Liver (tissue), 9 donors: ENCODE data around the gene DNAJC15. TPM values are rescaled to one million over a fixed set of nuclear protein-coding genes. Genes with fewer than 3 reads are reported as not detected.

Experiments
- DNase-seq: peaks from one replicate; pipeline ENCODE4 v3.0.0-alpha.2; 2017; ENCODE audit warnings: low spot score
- H3K27ac ChIP-seq, 2 donors: one replicate each; pipeline ENCODE4 v1.7.0; 2013; ENCODE audit warnings: inconsistent platforms in 2 of 2, low read length in 2 of 2, control low read depth in 1 of 2, low read depth in 1 of 2, mild to moderate bottlenecking in 1 of 2
- H3K27me3 ChIP-seq, 4 donors: one replicate each; pipeline versions ENCODE4 v1.6.1 to v1.7.0; 2013; ENCODE audit warnings: low read length in 3 of 4, inconsistent platforms in 1 of 4, mild to moderate bottlenecking in 1 of 4, moderate library complexity in 1 of 4; ENCODE audit not compliant: control insufficient read depth in 4 of 4, insufficient read depth in 4 of 4
- H3K36me3 ChIP-seq, 4 donors: one replicate each; pipeline versions ENCODE4 v1.6.1 to v1.7.0; 2013; ENCODE audit warnings: low read length in 3 of 4, mild to moderate bottlenecking in 3 of 4, low read depth in 1 of 4, moderate library complexity in 1 of 4; ENCODE audit not compliant: control insufficient read depth in 4 of 4, insufficient read depth in 3 of 4
- H3K4me1 ChIP-seq, 4 donors: one replicate each; pipeline versions ENCODE4 v1.6.1 to v1.7.0; 2013; ENCODE audit warnings: low read length in 3 of 4, mild to moderate bottlenecking in 3 of 4, moderate library complexity in 1 of 4; ENCODE audit not compliant: control insufficient read depth in 4 of 4, insufficient read depth in 4 of 4
- H3K4me3 ChIP-seq, 3 donors: one replicate each; pipeline versions ENCODE4 v1.6.1 to v1.7.0; 2013; ENCODE audit warnings: low read length in 3 of 3, control low read depth in 1 of 3, low read depth in 1 of 3, mild to moderate bottlenecking in 1 of 3
- H3K9ac ChIP-seq, 2 donors: one replicate each; pipeline ENCODE4 v1.7.0; 2013; ENCODE audit warnings: low read length in 2 of 2, mild to moderate bottlenecking in 2 of 2, moderate library complexity in 2 of 2, control low read depth in 1 of 2, low read depth in 1 of 2
- H3K9me3 ChIP-seq, 4 donors: one replicate each; pipeline versions ENCODE4 v1.6.1 to v1.7.0; 2013; ENCODE audit warnings: low read length in 3 of 4; ENCODE audit not compliant: control insufficient read depth in 4 of 4
- EGR1 ChIP-seq, 2 donors: IDR thresholded peaks; 2 replicates each; pipeline ENCODE4 v1.6.1; 2016 to 2018; ENCODE audit warnings: antibody characterized with exemption in 2 of 2, low read depth in 2 of 2
- FOXA1 ChIP-seq: IDR thresholded peaks from 2 replicates; pipeline ENCODE4 v1.6.1; 2016; ENCODE audit warnings: antibody characterized with exemption
- FOXA2 ChIP-seq: IDR thresholded peaks from 2 replicates; pipeline ENCODE4 v1.6.1; 2016; ENCODE audit warnings: antibody characterized with exemption
- GABPA ChIP-seq, 2 donors: IDR thresholded peaks in 1 of 2; conservative IDR thresholded peaks in 1 of 2; 2 replicates each; pipeline ENCODE4 v1.6.1; 2016; ENCODE audit warnings: antibody characterized with exemption in 2 of 2, mild to moderate bottlenecking in 1 of 2, moderate library complexity in 1 of 2
- HNF4A ChIP-seq, 2 donors: conservative IDR thresholded peaks; 2 replicates each; pipeline ENCODE4 v1.6.1; 2016; ENCODE audit warnings: antibody characterized with exemption in 2 of 2, mild to moderate bottlenecking in 2 of 2
- HNF4G ChIP-seq: IDR thresholded peaks from 2 replicates; pipeline ENCODE4 v1.6.1; 2016; ENCODE audit warnings: antibody characterized with exemption
- JUND ChIP-seq, 2 donors: IDR thresholded peaks; 2 replicates each; pipeline ENCODE4 v1.6.1; 2016; ENCODE audit warnings: antibody characterized with exemption in 2 of 2
- MAX ChIP-seq: IDR thresholded peaks from 2 replicates; pipeline ENCODE4 v1.6.1; 2016; ENCODE audit warnings: antibody characterized with exemption
- NR2F2 ChIP-seq: IDR thresholded peaks from 2 replicates; pipeline ENCODE4 v1.6.1; 2016; ENCODE audit warnings: antibody characterized with exemption
- RAD21 ChIP-seq, 2 donors: IDR thresholded peaks; 2 replicates each; pipeline ENCODE4 v1.6.1; 2016; ENCODE audit warnings: antibody characterized with exemption in 2 of 2, mild to moderate bottlenecking in 2 of 2
- RXRA ChIP-seq, 2 donors: IDR thresholded peaks; 2 replicates each; pipeline ENCODE4 v1.6.1; 2017 to 2018; ENCODE audit warnings: antibody characterized with exemption in 2 of 2, mild to moderate bottlenecking in 1 of 2
- SP1 ChIP-seq: IDR thresholded peaks from 2 replicates; pipeline ENCODE4 v1.6.1; 2018; ENCODE audit warnings: antibody characterized with exemption, mild to moderate bottlenecking
- TAF1 ChIP-seq: conservative IDR thresholded peaks from 2 replicates; pipeline ENCODE4 v1.6.1; 2016; ENCODE audit warnings: antibody characterized with exemption, mild to moderate bottlenecking
- YY1 ChIP-seq: IDR thresholded peaks from 2 replicates; pipeline ENCODE4 v1.6.1; 2016; ENCODE audit warnings: antibody characterized with exemption, mild to moderate bottlenecking
- WGBS: extraction: QIAGEN DNeasy Blood & Tissue Kit; methylation state at CpG from one replicate; pipeline ENCODE4 v1.1.7; 2013; 5-methylcytosine and 5-hydroxymethylcytosine counted together
- polyA plus RNA-seq, 2 donors: library from polyadenylated mRNA; stranded (reverse) in 1 of 2; unstranded in 1 of 2; fragments of 200-250 nt in 1 of 2; fragments of >200 nt in 1 of 2; fragmentation: Nextera tagmentation in 1 of 2; extraction: Ambion mirVana in 1 of 2; gene quantifications; one replicate each; pipeline versions ENCODE4 v1.2.1 to v1.2.3, GENCODE V29; 2013 to 2015
- total RNA-seq, 2 donors: library from RNA; depleted of rRNA; stranded (reverse); fragments of >200 nt; gene quantifications; one replicate each; pipeline ENCODE4 v1.2.3, GENCODE V29; 2014
- TF ChIP-seq, protein P1 (sequence below): IDR thresholded peaks from 2 replicates; pipeline ENCODE4 v1.6.1; 2016; ENCODE audit warnings: antibody characterized with exemption
- TF ChIP-seq, protein P2 (sequence below): fragments of 150-350 bp; IDR thresholded peaks from 2 replicates; pipeline ENCODE4 v1.5.1; 2017; ENCODE audit warnings: improper control_type of control experiment, low read depth, low read length; ENCODE audit not compliant: missing input control
- TF ChIP-seq, protein P3 (sequence below): IDR thresholded peaks from 2 replicates; pipeline ENCODE4 v1.6.1; 2016; ENCODE audit warnings: antibody characterized with exemption, mild to moderate bottlenecking
- TF ChIP-seq, protein P4 (sequence below): IDR thresholded peaks from 2 replicates; pipeline ENCODE4 v1.6.1; 2016; ENCODE audit warnings: antibody characterized with exemption
- donor health status: healthy.
- donor health status: healthy.
- donor health status: healthy.
- donor health status: healthy.
- donor health status: healthy.

The DNAJC15 gene
- total and polyA plus RNA-seq, 4 donors = 5.8 to 55.4 (median 14.0) TPM

DNA sequence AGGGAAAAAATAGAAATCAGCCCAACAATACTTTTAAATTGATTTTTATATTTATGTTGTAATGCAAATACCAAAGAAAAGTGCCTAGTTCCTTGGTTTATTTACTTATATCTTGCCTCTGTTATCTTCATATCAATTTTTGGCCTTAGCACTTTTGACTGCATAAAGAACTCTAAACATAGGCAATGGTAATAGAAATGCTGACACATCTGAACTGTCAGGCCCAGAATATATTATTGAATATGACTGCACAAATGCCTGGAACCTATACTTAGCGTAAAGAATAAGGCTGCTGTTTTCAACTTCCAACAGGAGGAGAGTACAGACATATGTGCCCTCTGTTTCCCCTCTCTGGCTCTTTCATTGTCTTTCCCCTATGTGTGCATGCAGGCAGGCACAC lies 91.1 kb downstream of the DNAJC15 start:
- 96% methylated on average over 1 of the region's 1 CpG for WGBS
- Histone ChIP-seq H3K27ac (no peak overlapping the region), H3K27me3 (no peaks in the 10 kb centered on the region), H3K9ac (no peak overlapping the region), H3K4me1 (no peaks in the 10 kb centered on the region), H3K4me3 (no peak overlapping the region), H3K9me3 (no peaks in the 10 kb centered on the region), H3K36me3 (no peaks in the 10 kb centered on the region)
- DNase-seq = no peak
- TF ChIP-seq, protein P1, sequence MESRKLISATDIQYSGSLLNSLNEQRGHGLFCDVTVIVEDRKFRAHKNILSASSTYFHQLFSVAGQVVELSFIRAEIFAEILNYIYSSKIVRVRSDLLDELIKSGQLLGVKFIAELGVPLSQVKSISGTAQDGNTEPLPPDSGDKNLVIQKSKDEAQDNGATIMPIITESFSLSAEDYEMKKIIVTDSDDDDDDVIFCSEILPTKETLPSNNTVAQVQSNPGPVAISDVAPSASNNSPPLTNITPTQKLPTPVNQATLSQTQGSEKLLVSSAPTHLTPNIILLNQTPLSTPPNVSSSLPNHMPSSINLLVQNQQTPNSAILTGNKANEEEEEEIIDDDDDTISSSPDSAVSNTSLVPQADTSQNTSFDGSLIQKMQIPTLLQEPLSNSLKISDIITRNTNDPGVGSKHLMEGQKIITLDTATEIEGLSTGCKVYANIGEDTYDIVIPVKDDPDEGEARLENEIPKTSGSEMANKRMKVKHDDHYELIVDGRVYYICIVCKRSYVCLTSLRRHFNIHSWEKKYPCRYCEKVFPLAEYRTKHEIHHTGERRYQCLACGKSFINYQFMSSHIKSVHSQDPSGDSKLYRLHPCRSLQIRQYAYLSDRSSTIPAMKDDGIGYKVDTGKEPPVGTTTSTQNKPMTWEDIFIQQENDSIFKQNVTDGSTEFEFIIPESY = no peak
- no peak for TF ChIP-seq RAD21 (IDR thresholded peaks at IDR 0.05)
- TF ChIP-seq, protein P2, sequence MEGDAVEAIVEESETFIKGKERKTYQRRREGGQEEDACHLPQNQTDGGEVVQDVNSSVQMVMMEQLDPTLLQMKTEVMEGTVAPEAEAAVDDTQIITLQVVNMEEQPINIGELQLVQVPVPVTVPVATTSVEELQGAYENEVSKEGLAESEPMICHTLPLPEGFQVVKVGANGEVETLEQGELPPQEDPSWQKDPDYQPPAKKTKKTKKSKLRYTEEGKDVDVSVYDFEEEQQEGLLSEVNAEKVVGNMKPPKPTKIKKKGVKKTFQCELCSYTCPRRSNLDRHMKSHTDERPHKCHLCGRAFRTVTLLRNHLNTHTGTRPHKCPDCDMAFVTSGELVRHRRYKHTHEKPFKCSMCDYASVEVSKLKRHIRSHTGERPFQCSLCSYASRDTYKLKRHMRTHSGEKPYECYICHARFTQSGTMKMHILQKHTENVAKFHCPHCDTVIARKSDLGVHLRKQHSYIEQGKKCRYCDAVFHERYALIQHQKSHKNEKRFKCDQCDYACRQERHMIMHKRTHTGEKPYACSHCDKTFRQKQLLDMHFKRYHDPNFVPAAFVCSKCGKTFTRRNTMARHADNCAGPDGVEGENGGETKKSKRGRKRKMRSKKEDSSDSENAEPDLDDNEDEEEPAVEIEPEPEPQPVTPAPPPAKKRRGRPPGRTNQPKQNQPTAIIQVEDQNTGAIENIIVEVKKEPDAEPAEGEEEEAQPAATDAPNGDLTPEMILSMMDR = no peak
- no peak for TF ChIP-seq NR2F2
- TF ChIP-seq FOXA1 = no peak

DNA sequence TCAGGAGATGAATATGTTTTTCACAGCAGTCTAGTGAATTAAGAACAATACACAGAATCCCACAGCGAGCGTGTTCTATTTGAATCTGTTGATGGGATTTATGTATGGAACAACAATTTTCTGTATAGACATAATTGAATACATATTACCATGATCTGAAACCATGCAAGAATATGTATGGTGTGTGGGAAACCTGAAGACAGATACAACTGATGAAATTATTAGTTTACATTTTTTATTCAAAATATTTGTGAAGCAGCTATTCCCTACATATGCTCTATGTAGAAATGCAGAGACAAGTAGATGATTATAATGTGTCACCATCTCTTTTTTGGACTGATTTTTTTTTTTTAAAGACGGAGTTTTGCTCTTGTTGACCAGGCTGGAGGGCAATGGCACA lies 91.8 kb downstream of the DNAJC15 start:
- H3K27ac ChIP-seq = no peak overlapping the region
- no peak for DNase-seq
- H3K9me3 ChIP-seq = no peaks in the 10 kb centered on the region
- H3K9ac ChIP-seq = no peak overlapping the region
- 96% methylated on average over 3 of the region's 3 CpGs for WGBS
- no peak for TF ChIP-seq HNF4A (conservative IDR thresholded peaks at IDR 0.05)
- TF ChIP-seq, protein P3, sequence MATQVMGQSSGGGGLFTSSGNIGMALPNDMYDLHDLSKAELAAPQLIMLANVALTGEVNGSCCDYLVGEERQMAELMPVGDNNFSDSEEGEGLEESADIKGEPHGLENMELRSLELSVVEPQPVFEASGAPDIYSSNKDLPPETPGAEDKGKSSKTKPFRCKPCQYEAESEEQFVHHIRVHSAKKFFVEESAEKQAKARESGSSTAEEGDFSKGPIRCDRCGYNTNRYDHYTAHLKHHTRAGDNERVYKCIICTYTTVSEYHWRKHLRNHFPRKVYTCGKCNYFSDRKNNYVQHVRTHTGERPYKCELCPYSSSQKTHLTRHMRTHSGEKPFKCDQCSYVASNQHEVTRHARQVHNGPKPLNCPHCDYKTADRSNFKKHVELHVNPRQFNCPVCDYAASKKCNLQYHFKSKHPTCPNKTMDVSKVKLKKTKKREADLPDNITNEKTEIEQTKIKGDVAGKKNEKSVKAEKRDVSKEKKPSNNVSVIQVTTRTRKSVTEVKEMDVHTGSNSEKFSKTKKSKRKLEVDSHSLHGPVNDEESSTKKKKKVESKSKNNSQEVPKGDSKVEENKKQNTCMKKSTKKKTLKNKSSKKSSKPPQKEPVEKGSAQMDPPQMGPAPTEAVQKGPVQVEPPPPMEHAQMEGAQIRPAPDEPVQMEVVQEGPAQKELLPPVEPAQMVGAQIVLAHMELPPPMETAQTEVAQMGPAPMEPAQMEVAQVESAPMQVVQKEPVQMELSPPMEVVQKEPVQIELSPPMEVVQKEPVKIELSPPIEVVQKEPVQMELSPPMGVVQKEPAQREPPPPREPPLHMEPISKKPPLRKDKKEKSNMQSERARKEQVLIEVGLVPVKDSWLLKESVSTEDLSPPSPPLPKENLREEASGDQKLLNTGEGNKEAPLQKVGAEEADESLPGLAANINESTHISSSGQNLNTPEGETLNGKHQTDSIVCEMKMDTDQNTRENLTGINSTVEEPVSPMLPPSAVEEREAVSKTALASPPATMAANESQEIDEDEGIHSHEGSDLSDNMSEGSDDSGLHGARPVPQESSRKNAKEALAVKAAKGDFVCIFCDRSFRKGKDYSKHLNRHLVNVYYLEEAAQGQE = no peak
- TF ChIP-seq HNF4G = no peak
- TF ChIP-seq TAF1 = no peak
- TF ChIP-seq FOXA2 = no peak
- TF ChIP-seq, protein P2 = no peak
- no peak for TF ChIP-seq GABPA (IDR thresholded peaks at IDR 0.05 in 1 of 2, conservative IDR thresholded peaks at IDR 0.05 in 1 of 2)
- TF ChIP-seq JUND (IDR thresholded peaks at IDR 0.05) = no peak
- TF ChIP-seq YY1 = no peak
- TF ChIP-seq RXRA (IDR thresholded peaks at IDR 0.05) = no peak
- TF ChIP-seq MAX = no peak
- TF ChIP-seq, protein P4, sequence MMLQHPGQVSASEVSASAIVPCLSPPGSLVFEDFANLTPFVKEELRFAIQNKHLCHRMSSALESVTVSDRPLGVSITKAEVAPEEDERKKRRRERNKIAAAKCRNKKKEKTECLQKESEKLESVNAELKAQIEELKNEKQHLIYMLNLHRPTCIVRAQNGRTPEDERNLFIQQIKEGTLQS = no peak
- TF ChIP-seq FOXA1 = no peak
- TF ChIP-seq SP1 = no peak
- TF ChIP-seq RAD21 (IDR thresholded peaks at IDR 0.05) = no peak
- no peak for TF ChIP-seq NR2F2
- no peak for TF ChIP-seq EGR1 (IDR thresholded peaks at IDR 0.05; ENCODE audit: low read depth in 2 of 2)
- TF ChIP-seq, protein P1 = no peak
- H3K4me1 ChIP-seq = no peaks in the 10 kb centered on the region
- H3K27me3 ChIP-seq = no peaks in the 10 kb centered on the region
- H3K36me3 ChIP-seq = no peaks in the 10 kb centered on the region
- no peak overlapping the region for H3K4me3 ChIP-seq
